Chondrocyte (in vitro differentiated cells): ENCODE results near the gene IGFLR1. TPM values are rescaled to one million over a fixed set of nuclear protein-coding genes. Genes with fewer than 3 reads are reported as not detected.

Experiments used
- DNase-seq: peaks from one replicate; pipeline ENCODE4 v3.0.0; 2021; ENCODE audit warnings: mixed read lengths, low spot score
- H3K27ac Mint-ChIP-seq: one replicate; pipeline ENCODE4 v1.8.0; 2021; ENCODE audit warnings: mild to moderate bottlenecking, moderate library complexity, mixed read lengths; ENCODE audit not compliant: unreplicated experiment
- H3K27me3 Mint-ChIP-seq: 2 replicates; pipeline ENCODE4 v1.8.0; 2021; ENCODE audit warnings: low read depth, mixed read lengths
- H3K36me3 Mint-ChIP-seq: 2 replicates; pipeline ENCODE4 v1.8.0; 2021; ENCODE audit warnings: low read depth, mixed read lengths
- H3K4me1 Mint-ChIP-seq: 2 replicates; pipeline ENCODE4 v1.8.0; 2021; ENCODE audit warnings: low read depth, mild to moderate bottlenecking, mixed read lengths
- H3K4me3 Mint-ChIP-seq: one replicate; pipeline ENCODE4 v1.8.0; 2021; ENCODE audit warnings: mild to moderate bottlenecking, moderate library complexity, mixed read lengths; ENCODE audit not compliant: unreplicated experiment
- H3K9me3 Mint-ChIP-seq: 2 replicates; pipeline ENCODE4 v1.8.0; 2021; ENCODE audit warnings: low read depth, mixed read lengths
- CTCF ChIP-seq: fragments of 200-600 bp; sonication (generic); IDR thresholded peaks from 2 replicates; pipeline ENCODE4 v1.5.0; 2021; ENCODE audit warnings: antibody characterized with exemption, mild to moderate bottlenecking, moderate library complexity
- total RNA-seq: library from RNA; stranded (reverse); gene quantifications from 3 replicates; pipeline ENCODE4 v1.2.1, GENCODE V29; 2021

Gene IGFLR1
- total RNA-seq, 1 donor from 2014 or later = 0.99 TPM

GRCh38 chr19:35743640-35744429, 1.6 kb upstream of the IGFLR1 start:
- H3K36me3 Mint-ChIP-seq = no peaks in the 10 kb centered on the region
- peaks cover 51% of the 10 kb centered on the region for H3K4me1 Mint-ChIP-seq
- H3K27ac Mint-ChIP-seq = peak overlapping the region; percentile 12
- no peaks in the 10 kb centered on the region for H3K27me3 Mint-ChIP-seq
- DNase-seq = peak; percentile 55
- TF ChIP-seq CTCF = no peak
- peak overlapping the region; percentile 97 for H3K4me3 Mint-ChIP-seq
- H3K9me3 Mint-ChIP-seq = no peaks in the 10 kb centered on the region

- Mint-ChIP-seq H3K27ac (peak overlapping the region; percentile 95), H3K27me3 (no peaks in the 10 kb centered on the region), H3K9me3 (no peaks in the 10 kb centered on the region), H3K36me3 (peaks cover 7% of the 10 kb centered on the region), H3K4me1 (peaks cover 28% of the 10 kb centered on the region), H3K4me3 (peak overlapping the region; percentile 79)
- DNase-seq = no peak
- TF ChIP-seq CTCF = peak; percentile 31
Observed at GRCh38 chr19:35741203-35741515, 1.1 kb downstream of the IGFLR1 start.

GRCh38 chr19:35740423-35741202, 1.6 kb downstream of the IGFLR1 start:
- Mint-ChIP-seq H3K27ac (peak overlapping the region; percentile 95), H3K4me1 (peaks cover 23% of the 10 kb centered on the region), H3K9me3 (no peaks in the 10 kb centered on the region), H3K27me3 (no peaks in the 10 kb centered on the region), H3K4me3 (peak overlapping the region; percentile 79), H3K36me3 (peaks cover 9% of the 10 kb centered on the region)
- peak; percentile 59 for TF ChIP-seq CTCF
- DNase-seq = peak; percentile 100

GRCh38 chr19:35740108-35740422, 2.2 kb downstream of the IGFLR1 start:
- H3K4me3 Mint-ChIP-seq = peak overlapping the region; percentile 79
- no peak for TF ChIP-seq CTCF
- H3K27me3 Mint-ChIP-seq = no peaks in the 10 kb centered on the region
- peak overlapping the region; percentile 65 for H3K27ac Mint-ChIP-seq
- peaks cover 21% of the 10 kb centered on the region for H3K4me1 Mint-ChIP-seq
- DNase-seq = no peak
- no peaks in the 10 kb centered on the region for H3K9me3 Mint-ChIP-seq
- H3K36me3 Mint-ChIP-seq = peaks cover 10% of the 10 kb centered on the region

- H3K27ac Mint-ChIP-seq = peak overlapping the region; percentile 17
- TF ChIP-seq CTCF = no peak
- H3K4me3 Mint-ChIP-seq = peak overlapping the region; percentile 79
- H3K27me3 Mint-ChIP-seq = no peaks in the 10 kb centered on the region
- H3K9me3 Mint-ChIP-seq = no peaks in the 10 kb centered on the region
- H3K36me3 Mint-ChIP-seq = peaks cover 14% of the 10 kb centered on the region
- peaks cover 18% of the 10 kb centered on the region for H3K4me1 Mint-ChIP-seq
- DNase-seq = peak; percentile 87
Observed at GRCh38 chr19:35739275-35740107, 2.8 kb downstream of the IGFLR1 start.
